ELF-1 (cell line): ENCODE data around the gene ASB6.

Experiments used
- DNase-seq: peaks from one replicate; pipeline ENCODE4 v3.0.0-alpha.2; 2016; ENCODE audit warnings: low read depth, low spot score

The ASB6 gene

DNA sequence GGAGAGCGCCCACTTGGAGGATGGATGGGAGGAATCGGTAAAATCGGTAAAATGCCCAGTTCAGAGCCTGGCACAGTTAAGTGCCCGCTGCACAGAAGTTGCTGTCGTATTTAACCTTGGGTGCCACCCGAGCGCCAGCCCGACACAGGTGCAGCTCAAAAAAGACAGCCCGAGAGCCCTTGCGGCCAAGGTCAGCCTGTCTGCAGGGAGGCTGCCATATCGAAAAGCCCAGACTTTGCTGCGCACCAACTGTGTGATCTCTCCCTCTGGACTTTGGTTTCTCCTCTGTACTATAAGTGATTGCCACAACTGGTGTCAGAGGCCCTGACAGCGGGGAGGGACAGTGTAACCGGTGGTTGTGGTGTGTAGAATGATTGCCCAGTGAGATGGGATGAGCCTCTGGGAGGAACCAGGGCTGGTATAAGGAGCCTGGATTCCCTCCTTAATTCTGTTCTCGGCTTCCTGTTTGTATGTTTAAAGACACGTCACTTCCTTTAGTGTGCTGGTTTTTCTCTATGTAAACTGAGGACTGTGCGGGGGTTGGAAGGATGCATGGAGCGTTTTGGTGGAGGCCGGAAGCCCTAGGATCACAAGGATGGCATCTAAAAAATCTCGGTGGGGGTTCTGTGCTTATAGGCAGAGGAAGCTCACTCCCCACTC lies 15.2 kb downstream of the ASB6 start:
- peak; percentile 63 for DNase-seq

DNA sequence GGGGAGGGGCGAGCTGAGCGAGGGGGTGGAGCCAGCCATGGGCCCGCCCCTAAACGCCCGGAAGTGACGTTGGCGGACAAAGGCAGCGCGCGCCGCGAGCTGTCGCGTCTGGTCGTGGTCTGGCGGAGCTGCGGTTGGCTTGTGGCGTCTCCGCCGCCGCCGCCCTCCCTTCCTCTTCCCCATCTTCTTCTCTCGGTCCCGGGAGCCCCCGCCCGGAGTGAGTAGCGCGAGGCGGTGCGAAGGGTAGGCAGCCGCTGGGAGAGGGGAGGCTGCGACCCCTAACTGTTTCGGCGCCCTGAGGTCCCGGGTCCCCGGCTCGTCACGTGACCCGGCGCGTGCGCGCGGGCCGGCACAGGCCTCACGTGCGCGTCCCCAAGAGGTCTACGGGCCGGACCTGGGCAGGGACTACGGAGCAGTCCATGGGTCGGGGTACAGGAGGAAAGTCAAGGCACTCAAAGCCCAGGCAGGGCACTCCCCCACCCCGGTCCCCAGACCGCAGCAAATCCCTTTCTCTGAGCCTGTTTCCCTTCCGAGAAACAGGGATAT lies 15.8 kb downstream of the ASB6 start, which contains the start of gene NTMT1:
TSS of gene NTMT1 (plus strand) at position 85 of the 546 bp plus-strand sequence. CDS start 6,541 bp downstream, outside the sequence.
- DNase-seq = peak; percentile 92

DNA sequence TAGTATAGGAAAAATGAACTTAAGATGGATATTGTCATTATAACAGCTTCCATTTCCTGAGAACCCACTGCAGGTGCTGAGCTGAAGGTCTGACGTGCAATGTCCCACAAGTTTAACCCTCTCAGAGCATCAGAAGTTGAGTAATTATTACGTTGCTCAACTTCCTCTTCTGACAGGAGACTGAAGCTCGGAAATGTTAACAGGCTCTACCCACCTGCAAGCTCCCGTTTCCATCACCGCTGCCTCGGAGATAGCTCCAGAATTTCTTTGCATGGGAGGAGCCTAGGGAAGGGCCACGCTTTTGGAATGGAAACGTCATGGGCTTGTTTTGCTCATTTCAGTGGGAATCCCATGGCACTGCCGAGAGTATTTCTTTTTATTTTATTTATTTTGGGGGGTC lies 17.0 kb downstream of the ASB6 start:
- DNase-seq = no peak

DNA sequence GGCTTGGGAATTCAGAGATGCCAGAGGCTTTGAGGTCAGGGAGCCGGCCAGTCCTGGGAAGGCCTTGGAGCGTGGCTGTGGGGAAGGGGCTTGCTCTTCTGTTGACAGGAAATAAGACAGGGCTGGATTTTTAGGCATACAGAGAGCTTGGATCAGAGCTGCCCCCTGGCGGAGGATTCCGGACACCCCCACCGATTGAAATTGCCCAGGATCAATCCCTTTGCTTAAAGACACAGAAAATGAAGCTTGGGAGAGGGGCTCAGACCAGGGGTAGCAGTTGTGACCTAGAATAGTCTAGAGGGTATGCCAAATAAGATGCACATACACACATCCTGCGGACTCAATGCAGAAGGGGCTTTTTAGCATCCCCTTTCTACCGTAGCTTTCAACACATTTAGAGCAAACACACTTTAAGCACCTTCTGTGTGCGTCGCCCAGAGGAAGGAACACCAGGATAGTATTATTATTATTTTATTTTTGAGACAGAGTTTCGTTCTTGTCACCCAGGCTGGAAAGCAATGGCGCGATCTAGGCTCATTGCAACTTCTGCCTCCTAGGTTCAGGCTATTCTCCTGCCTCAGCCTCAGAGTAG lies 17.7 kb downstream of the ASB6 start:
- DNase-seq = peak; percentile 94

DNA sequence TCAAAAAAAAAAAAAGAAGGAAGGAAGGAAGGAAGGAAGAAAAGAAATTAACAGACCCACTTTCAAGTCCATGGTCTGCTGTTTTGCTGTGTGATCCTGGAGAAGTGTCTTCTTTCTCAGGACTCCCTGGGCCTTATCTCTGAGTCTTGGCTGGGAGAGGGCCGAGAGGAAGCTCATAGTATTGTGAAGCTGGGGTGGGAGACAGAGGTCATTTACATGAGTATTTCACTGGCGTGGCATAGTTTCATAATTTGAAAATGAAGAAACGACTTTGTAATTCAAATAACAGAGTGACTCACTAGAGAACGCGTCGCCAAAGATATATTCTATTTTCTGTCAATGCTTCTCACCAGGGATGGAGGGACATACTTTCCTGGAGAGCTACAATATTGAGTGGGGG lies 18.6 kb downstream of the ASB6 start:
- DNase-seq = no peak

DNA sequence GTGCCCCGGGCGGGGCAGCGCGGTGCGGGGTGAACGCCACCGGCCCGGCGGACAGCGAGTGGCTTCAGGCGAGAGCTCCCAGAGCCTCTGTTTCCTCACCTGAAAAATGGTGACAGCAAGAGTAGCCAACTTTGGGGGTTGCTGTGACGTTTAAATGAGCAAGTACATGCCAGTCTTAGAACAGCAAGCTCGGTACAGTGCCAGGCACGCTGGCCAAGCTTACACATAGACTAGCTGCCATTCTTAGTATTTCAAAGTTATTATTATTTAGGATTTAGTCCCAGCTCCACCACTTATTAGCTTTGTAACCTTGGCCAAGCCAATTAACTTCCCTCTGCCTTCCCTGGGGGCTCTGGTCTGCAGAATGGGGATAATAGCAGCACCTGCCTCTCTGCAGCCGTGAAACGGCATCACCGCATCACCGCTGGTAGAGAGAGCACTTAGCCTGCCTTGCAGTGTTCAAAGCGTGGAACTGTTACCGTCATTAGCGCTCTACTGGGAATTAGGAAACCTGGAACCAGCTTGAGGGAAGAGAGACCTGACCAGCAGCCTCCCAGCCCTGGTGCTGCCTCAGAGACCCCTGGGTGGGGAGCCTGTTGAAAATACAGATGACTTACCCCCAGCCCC lies 21.2 kb downstream of the ASB6 start, which contains the start of gene C9orf50:
TSS of gene C9orf50 (minus strand) at position 433 of the 627 bp plus-strand sequence. CDS start 527 bp downstream, outside the sequence.
- DNase-seq = no peak

DNA sequence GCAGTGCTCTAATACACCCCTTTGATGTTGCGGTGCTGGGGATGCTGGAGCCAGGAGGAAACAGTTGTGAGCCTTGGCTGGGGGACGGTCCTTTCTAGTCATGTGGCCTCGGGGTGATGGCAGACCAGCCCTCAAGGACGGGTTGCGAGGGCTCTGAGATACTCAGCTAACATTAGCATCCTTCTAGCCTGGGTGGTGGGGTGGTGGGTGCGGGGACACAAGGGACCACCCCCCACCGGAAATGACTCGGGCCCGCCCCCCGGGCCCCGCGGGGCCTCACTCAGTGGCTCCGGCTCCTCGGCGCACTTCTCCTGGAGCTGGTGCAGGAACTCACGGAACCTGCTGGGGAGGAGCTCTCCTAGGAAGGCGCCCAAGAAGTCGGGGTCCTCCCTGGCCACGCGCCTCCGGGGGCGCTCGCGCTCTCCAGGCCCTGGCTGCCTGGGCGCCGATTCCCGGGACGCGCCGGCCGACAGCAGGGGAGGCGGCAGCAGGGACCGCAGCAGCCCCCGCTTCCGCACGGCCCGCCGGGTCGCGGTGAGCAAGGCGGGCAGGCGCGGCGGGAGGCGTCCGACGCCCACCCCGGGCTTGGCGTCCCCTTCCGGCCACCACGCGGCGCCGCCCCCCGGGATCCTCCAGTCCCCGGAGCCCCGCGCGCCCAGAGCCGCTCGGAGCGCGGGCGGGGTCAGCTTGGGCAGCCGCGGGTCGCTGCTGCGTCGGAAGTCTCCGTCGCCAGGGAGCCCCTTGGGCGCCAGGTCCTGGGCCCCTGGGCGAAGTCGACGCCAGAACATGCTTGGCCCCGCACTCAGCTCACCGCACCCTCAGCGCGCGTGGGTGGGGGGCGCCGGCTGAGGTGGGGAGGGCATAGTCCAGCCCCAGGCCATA lies 21.9 kb downstream of the ASB6 start:
- DNase-seq = no peak

DNA sequence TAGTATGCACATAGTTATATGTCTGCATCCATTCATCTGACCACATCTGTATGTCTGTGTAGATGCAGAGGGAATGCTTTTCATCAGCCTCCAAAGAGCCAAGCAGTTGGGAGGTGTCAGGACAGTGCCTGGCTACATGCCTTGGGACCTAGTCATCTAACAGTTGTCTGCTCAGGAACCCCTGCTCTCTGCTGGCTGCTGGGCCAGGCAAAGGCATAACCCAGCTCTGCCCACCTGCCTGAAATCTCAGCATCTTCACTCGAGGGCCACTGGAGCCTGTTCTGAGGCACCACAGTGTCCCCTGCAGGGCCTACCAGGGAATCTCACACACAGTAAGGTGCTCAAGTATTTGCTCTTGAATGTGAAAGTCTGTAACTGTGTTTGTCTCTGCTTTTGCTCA lies 24.8 kb downstream of the ASB6 start:
- peak; percentile 66 for DNase-seq

DNA sequence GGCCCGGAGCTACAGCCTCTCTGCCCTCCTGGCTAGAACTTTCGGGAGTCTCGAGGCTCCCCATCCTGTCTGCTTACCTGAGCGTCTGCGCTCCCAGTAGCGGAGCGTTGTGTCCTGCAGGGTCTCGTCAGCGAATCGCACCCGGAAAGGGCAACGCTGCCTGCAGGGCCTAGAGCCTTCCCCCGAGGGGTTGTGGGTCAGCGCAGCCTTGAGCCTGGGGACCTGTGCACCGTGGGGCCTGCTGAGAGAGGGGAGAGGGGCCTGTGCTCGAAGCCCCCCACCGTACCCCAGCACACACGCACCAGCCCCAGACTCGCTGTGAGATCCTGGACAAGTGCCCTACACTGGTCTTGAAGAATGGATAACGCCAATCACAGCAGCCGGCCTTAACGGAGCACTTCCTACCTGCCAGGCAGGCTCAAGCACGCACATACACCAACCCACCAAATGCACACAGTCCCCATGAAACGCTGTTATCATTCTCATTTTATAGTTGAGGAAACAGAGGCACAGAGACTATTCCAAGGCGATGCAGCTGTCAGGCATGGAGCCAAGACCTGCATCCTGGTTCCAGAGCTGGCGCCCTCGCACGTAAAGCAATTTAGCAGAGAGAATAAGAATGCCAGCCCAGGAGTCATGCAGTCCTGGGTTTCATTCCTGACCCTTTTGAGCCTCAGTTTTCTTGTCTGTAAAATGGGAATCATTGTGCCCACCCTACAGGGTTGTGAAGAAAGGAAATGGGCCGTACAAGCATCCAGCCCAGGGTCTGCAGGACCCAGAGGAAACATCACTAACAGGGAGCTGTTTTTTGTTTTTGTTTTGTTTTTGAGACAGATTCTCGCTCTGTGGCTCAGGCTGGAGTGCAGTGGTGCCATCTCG lies 26.3 kb downstream of the ASB6 start:
- DNase-seq = no peak

DNA sequence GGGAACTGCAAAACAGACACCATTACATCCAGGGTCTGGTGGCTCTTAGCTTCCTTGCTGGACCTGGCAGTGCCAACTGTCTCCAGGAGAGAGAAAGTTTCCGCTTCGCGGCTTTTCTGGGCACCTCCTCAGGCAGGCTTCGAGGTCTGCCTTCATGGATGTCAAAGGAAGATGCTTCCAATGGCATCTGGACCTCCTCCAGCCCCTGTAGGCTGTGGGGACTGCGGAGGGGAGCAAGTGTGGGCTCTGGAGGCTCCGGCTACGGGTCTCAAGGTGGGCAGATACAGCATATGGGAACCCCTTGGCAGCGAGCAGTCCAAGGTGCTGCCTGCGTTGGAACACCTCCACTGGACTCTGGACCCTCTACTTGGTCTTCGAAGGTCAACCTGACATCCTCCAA lies 27.0 kb downstream of the ASB6 start:
- DNase-seq = no peak

DNA sequence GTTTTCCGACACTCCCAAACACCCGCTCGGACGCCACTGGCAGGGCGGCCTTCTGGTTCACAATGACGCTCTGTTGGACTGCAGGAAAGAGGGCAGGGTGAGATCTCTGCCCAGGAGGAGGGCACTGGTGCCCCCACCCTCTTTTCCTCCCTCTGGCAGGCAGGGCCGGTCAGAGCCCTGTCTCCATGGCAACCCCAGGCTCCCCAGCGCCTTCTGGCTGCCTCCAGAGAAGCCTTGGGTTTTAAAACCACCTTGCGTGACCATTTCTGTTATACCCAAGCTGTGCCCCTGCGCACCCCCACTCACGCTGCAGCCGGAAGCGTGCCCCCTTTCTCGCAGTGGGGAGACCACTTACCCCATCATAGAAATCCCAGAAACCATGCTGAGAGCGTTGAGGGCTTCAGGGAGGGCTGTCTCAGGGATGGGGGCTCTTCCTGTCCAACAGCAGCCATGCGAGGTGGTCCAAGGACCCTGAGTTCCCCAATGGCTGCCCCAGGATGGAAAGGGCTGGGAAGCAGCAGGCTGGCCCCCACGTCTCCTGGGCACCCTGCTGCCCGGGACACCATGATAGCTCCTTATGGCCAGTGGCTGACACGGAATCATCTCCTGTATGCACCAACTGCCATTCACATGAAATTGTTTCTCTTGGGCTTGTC lies 28.3 kb downstream of the ASB6 start:
- no peak for DNase-seq

DNA sequence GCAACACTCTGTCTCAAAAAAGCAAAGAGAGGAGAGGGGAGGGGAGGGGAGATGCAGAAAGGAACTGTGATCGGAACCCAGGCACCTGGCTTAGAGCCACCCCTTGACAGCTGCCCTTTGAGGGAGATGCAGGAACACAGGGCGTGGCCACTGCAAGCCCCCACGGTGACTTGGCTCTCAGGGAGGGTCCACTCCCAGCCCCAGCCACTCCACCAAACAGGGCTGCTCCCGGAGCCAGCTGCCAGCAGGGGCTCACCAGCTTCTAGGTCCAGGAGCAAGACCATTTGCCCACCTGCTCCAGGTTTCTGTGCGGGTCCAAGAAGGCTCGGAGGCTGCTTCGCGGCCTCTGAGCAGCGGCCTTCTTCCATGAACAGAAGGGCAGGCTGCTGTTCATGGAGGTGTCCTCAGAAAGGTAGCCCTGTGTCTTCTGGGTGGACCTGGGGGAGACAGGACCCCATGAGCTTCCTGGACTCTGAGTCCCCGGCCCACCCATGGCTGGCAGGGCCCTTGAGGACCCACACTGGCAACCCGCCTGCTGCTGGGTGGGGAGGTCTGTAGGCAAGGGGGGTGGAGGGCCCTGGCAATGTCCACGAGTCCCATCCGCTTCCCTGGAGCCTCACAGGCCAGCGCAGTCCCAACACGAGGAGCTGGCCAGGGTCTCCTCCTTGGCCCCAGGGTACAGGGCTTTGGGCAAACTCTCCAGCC lies 29.0 kb downstream of the ASB6 start:
- DNase-seq = no peak

DNA sequence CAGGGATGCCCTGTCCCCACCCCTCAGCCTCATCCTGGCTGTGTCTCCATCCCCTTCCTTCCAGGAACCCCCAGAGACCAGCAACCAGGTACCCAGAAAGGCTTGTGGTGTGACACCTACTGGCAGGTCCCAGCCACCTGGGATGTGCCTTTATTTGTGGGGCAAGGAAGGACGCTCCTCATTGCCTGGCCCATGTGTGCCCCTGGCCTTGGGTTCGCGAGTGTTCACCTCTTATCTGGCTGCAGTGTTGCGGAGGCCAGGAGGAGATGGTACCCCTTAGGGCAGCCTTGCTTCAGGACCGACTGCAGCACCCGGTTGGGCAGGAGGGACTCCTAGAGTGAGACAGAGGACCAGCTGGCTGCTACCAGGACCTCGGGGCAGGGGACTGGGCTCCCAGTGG lies 29.8 kb downstream of the ASB6 start:
- no peak for DNase-seq

DNA sequence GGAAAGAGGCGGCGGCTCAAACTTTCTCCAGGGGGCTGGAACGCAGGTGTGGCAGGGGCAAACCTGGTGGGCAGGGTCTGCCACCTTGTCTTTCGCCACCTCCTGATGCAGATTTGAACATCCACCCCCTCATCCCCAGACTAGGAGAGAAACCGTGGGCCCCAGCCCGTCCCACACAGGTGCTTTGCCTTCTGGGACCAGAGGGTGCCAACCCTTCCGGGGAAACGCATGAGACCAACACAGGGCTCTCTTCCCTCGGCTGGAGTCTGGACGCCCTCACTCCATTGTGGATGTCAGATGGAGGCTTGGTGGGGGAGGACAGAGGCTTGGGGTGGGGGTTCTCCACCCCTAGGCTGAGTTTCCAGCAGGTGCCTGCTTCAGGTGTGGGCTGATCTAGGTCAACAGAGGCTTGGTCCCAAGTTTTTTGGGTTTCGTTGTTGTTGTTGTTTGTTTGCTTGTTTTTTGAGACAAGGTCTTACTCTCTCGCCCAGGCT lies 30.6 kb downstream of the ASB6 start:
- no peak for DNase-seq

DNA sequence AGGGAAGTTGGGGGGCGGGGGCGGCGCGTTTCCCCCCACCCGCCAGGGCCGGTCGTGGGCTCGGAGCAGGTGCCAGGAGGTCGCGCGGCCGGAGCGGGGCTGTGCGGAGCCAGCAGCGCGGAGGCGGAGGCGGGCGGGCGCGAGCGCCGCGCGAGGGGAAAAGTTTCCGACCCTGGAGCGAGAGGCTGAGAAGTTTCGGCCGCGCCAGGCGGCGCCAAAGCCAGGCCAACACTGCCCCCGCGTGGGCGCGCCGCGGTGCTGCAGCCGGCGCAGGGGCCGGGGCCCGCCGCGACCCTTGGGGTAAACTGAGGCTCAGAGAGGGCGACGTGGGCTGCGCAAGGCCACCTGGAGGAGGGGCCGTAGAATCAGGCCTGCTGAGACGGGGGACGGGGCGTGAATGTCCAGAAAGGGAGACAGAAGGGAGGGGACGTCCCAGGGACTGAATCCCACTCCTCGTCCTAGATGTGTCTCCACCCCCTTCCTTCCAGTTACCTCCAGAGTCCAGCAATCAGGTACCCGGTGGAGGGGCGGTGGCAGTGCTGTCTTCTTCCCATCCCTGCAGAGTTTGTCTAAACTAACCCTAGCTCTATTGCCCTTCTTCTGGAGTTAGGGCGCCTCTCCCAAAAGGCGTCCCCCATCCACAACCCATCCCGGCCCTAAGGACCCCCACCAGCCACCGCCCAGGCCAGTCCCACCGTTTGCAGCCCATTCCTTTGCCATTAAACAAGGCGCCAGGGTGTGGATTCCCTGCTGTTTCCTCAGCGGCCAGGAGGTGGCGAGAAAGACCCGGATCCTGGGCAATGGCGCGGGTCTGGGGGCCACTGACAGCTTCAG lies 31.3 kb downstream of the ASB6 start:
- peak; percentile 94 for DNase-seq

DNA sequence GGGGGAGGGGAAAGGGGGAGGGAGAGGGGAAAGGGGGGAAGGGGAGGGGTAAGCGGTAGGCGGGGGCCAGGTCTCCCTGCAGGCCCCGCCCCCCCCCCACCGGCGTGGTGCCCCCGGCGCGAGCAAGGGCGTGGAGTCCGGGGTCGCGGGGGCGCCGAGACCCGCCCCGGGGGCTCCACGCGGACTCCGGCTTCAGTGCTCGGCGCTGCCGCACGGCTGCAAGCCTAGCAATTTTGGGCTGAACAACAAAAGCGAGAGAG lies 31.8 kb downstream of the ASB6 start:
- DNase-seq = no peak

DNA sequence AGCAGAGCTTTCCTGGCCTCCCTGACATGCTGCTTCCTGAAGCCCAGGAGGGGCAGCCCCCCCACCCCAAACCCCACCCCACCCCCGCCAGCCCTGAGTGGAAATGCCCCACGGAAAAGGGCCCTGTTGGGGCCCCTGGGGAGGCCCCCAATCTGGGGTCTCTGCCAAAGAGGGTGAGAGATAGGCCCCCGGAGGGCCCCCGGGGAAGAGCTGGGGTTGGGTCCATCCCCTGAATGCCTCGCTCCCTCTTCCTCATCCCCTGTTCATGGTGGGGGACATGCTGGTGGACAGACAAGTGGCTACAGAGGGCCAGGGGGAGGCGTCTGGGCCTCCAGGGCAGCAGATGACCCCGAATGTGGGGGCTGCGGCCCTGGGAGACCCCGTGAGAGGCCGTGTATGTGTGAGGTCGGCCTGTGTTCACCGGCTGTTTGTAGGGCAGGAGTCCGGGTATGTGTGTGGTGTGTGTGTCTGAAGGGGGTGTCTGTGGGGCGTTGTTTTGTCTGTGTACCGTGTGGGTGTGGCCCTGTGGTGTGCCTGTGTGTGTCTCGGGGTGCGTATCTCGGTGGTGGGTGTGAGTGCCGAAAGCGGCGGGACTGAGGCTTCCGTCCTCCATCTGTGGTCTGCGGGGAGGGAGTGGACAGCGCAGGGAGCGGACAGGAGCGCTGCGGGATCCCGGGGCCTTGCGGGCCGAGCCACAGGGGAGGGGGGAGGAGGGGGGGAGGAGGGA lies 32.3 kb downstream of the ASB6 start:
- DNase-seq = no peak
